GM18498 (cell line): ENCODE data around the gene APC2.
"Not testable (repeated sequence)": the region's sequence is repeated elsewhere in the genome, so short reads cannot be mapped to it uniquely, and the experiment has no call there.

ENCODE experiments used
- ATAC-seq: cut with Tn5 transposase; IDR thresholded peaks from one replicate; pipeline ENCODE4 v1.9.1; 2021; ENCODE audit warnings: mild to moderate bottlenecking, moderate library complexity; ENCODE audit not compliant: unreplicated experiment

APC2 gene

DNA sequence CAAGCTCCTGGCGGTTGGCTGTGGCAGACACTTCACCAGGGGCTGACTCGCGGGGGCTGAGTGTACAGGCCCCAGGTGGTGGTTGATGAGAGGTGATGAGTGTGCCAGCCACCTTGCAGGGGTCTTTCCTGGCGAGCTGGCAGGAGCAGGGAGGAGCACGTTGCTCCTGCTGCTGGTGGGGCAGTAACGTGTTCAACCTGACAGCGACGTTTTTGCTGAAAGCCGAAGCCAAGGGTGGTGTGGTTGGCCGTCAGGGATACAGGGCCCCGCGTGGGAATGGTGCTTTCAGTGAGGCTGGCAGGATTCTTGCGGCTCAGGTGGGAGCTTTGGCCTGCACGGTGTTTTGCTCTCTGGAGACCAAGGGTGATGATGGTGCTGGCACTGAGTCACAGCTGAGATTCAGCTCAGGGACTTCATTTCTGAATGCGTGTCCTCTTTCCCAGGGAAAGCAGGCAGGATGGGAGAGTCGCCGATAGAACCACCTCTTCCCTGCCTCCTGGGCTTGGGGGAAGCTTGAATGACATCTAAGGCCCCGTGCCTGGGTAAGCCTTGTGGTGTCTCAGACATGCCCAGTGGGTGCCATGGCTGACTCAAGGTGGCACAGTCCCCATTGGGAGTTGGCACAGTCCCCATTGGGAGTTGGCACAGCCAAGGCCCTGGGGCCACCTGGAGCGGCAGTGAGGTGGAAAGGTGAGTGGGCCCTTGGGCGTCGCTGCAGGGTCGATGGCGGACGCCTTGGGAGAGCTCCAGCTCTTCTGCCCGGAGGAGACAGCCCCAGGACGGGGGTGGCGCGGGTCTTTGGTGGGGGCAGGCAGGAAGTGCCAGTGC is 33.7 kb upstream of the APC2 start:
- no peak for ATAC-seq

DNA sequence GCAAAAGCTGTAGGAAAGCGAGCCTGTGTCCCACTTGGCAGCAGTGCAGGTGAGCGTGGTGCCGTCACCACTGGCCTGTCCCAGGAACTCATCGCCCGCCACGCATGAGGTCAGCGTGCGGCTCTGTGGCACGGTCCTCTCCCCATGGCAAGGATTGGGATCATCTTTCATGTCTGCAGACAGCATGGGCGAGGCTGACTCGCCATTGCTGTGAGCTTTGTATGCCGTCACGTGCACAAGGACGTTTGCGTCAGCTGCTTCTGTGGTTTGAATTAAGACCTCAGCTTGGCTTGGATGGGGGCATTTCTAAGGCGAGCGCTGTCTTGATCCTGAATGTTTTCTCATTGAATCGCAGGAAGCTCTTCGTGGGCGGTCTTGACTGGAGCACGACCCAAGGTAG is 32.8 kb upstream of the APC2 start:
- no peak for ATAC-seq

DNA sequence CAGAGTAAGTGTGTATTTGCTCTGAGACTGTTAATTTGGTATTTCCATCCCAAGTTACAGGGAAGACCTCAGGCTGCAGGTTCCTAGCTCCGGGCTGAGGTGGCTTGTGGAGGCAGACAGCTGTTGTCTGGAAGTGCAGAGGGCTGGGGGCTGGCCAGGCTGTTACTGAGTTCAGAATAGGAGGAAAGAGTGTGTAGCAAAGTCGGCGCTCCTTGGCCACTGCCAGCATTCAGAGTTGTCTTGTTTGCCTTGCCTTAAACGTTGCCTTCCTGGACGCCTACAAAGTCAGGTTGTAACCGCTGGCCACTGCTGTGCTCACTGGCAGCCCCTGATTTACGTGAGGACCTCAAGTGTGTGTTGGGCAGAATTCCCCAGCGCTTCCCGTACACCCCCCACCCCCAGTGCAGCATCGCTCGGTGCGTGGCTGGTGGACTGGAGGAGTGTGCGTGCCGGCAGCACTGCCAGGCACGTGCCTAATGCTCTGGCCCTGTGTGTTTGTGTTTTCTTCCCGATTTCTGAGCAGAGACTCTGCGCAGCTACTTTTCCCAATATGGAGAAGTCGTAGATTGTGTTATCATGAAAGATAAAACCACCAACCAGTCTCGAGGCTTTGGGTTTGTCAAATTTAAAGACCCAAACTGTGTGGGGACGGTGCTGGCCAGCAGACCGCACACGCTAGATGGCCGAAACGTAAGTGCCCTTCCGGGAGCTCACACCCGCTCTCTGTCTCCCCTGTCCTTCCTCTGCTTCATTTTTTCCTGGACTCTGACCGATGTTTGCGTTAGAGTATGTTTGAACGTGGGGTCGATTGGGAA is 32.0 kb upstream of the APC2 start:
- ATAC-seq = no peak

DNA sequence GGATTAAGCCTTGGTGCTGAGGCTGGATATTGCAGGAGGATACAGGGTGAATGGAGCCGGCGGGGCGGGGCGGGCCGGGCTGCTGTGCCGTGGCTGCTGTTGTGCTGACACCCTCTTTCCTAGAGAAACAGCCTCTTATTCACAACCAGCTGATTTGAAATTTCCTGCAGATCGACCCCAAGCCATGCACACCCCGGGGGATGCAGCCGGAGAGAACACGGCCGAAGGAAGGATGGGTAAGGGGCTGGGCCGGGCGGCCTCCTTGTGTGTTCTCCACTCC is 31.5 kb upstream of the APC2 start:
- no peak for ATAC-seq

DNA sequence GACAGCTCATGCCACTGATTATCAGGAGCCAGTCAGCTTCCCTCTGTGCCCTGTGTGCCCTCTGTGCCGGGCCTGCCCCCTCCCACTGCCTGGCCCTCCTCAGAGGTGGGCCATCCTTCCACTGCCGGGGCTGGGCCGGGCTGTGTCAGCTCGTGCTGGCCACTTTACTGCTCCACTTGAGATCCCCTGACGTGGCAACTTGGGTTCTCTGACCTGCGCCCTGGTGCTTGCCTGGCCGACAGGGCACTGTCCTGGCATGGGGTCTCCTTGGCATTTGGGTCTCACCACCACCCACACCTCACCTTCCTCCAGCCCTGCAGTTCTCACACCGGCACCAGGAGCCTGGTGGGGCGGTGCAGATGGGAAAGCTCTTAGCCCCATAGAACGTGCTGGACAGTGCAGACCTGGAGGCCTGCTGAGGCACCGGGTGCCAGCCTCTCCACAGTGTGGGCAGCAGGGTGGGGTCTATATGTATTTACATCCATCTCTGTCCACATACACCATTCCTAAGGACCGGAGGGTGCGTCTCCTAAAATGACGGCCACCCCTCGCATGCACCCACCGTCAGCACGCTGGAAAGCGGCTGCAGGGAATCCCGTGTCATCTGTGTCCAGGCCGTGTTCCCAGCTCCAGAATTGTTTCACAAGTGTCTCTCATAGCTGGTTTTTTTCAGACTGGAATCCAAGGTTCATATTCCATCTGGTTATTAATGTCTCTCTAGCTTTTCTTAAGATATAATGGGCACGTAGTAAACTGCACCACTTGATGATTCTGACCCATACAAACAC is 30.8 kb upstream of the APC2 start:
- ATAC-seq = no peak

DNA sequence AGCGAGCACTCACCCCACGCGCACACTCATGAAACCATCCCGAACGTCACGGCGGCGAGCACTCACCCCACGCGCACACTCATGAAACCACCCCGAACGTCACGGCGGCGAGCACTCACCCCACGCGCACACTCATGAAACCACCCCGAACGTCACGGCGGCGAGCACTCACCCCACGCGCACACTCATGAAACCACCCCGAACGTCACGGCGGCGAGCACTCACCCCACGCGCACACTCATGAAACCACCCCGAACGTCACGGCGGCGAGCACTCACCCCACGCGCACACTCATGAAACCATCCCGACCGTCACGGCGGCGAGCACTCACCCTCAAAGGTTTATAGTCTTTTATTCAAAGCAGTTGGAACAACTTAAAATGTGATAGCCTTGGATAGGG is 29.8 kb upstream of the APC2 start:
- ATAC-seq = not testable (repeated sequence)

DNA sequence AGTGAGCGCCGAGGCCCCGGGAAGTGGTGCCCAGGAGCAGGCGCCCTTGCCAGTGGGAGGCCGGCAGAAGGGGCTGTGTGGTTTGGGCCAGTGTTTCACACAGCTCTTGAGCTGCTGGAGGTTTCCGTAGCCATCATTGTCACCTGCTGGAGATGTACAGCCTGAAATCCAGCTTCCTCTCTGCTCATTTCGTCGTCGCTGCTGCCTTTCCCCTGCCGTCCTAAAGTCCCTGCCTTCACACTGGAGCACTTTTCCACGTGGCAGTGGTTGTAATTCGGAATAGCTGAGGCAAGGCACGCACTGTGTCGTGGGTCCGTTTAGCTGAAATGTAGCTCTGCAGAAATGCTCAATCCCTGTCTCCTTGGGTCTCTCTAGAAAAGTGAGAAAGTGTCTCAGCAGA is 29.3 kb upstream of the APC2 start:
- ATAC-seq = no peak

DNA sequence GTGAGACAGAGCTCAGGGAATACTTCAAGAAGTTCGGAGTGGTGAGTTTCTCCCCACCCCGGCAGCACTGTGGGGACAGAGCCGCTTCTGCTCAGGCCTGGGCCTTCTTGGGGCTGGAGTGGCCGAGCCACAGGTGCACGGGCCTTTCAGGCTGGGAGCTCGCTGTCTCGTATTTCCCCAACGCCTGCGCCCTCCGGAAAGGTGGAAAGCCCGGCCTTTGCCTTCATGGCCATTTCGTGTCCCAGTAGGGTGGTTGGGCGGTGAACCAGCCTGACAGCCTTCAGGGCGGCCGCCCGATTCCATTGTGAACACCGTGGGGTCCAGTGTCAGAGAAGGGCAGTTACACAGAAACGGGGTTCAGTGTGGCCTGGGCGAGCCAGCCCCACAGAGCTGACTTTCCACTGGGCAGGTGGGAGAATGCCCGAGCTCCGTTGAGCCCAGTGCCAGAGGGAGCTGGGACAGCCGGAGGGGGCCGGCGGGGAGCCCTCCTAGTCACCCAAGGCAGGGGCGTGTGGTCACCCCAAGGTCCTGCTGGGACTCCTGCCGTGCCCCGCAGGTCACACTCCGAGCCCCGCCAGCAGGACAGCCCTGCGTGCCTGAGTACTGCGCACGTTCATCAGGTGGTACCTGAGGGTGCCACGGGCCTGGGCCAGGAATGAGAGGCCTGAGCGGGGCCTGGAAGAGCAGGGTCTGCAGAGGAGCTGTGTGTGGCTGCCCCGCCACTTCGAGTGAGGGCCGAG is 28.5 kb upstream of the APC2 start:
- no peak for ATAC-seq

DNA sequence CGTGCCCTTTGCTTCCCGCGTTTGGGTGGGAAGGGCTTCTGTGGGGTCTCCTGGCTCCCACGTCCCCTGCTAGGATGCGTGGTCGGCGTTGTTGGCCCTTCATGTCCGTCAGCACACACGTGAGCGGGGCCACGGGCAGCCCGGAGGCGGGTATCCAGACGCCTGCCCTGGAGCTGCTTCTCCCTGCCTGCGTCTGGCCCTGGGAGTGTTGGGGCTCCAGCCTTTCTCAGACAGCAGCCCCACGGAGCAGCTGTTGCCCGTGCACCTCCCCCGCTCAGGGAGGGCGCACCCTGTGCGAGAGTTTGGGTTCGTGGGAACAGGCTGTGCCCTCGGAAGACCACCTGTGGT is 28.0 kb upstream of the APC2 start:
- no peak for ATAC-seq

DNA sequence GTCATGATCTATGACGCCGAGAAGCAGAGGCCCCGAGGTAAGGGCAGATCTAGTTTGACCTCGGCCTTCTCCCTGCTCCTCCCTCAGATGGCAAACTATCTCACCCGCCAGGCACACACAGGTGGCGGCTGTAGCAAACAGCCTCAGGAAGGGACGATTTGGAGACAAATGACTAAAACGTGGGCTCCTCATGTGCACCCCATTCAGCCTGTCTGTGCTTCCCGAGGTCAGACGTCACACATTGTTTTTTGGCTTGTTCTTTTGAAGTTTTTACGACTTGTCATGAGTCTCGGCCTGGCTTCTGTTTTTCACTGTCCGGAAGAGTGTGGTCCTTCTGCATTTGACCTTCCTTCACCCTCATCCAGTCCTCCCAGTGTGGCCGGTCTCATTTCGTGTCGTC is 27.6 kb upstream of the APC2 start:
- ATAC-seq = no peak

DNA sequence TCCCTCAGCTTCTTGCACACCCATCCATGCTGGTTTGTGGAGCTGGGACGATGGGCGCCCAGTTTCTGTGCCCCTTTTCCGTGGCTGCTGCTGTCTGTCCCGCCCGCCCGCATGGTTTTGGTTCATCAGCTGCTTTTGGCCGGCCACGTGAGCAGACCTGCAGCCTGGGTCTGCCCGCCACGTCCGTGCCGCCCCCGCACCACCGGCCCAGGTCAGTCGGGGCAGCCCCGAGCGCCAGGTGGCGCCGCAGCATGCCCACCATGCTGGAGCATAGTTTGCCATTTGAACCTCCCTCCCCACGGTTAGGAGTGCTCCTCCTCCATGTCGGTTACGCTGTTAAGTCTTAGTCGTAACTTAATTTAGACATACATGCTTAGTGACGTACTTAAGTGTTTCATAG is 27.0 kb upstream of the APC2 start:
- ATAC-seq = no peak

DNA sequence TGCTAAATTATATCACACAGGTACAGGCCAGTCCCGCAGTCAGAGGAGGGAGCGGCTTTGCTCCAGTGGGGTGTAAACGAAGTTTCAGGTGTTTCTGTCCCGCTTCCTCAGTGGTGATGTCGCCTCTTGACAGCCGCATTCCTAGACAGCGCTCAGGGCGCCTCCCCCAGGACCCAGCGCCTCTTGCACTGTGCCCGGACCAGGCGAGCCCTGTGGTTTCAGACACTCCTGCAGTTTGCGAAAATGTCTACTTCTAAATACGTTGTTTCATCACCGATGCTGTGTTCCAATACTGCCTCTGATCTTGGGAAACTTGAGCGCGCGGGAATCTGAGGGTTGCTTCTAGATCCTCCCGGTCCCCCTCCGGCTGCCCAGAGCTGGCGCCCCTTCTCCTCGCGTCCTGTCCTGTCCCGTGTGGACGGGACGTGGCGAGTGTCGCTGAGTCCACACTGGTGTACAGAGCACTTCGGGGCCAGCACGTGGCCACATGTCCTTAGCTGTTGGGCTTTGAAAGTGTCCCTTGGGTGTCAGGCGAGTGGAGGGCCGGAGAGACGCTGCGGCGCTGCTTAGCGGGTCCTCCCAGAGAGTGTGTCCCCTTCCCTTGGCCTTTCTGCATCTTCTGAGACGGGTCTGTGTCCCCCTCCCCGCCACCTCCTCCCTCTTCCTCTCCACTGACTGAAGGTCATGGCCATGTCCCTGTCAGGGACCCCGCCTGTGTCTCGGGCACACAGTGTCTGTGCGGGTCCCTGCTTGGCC is 26.3 kb upstream of the APC2 start:
- ATAC-seq = no peak

DNA sequence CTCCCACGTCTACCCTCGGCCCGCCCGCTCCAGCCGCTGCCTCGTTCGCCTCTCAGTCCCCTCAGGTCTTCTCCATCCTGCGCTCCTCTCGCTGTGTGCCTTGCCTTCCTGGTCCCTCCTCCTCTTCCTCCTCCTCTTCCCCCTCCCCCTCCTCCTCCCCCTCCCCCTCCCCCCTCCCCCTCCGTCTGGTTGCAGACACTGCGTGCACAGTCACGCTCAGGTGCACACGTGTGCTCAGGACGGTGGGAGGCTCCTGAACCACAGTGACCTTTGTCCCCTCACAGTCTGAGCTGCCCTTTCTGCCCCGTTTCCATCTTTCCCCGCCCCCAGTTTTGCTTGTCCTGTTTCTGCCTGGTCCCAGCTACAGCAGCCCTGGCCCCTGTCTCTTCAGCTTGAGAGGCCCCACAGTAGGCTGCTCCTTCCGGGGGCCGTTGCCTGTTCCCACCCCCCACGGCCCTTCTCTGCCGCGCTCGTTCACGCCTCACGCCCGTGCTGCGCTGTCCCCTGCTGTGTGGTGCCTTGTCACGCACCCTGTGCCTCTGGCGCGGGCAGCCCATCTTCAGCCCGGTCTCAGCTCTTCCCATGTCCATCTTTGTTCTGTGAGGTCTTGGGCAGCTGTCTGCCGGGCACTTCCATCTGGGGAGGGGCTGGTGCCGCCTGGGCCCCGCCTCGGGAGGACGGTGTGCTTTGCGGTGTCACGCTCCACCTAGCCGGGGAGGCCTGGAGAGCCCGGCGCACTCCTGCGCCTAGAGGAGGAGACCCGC is 25.5 kb upstream of the APC2 start:
- ATAC-seq = no peak

DNA sequence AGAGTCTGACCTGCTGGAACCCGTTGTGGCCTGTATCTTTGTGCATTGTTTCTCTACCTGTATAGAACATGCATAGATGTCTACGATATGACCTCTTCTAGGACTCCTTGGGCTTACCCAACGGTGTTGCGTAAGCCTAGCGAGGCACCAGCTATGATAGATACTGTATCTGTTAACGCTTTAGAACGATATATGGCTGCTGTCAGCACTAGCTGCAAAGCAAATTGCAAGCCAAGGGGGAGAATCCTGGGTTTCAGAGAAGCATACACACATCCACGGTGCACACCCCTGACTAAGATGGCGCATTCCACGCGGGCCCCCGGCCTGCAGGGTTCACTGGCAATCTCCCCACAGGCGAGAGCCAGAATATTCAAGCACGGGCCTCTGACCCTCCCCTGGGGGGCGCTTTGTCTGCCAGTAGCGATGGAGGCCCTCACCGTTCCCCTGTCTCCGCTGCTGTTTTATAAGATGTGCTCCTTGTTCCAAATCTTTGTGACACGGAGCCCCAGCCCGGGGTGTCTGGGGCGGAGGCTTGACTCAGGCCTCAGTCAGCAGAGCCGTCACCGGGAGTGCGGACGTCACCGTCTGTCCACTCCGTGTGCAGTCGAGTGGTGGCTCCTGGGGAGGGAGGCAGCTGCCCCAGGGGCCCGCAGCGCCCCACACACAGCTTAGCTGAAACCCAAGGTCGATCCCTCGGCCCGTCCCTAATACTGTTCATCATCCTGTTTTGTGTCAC is 24.7 kb upstream of the APC2 start:
- no peak for ATAC-seq

DNA sequence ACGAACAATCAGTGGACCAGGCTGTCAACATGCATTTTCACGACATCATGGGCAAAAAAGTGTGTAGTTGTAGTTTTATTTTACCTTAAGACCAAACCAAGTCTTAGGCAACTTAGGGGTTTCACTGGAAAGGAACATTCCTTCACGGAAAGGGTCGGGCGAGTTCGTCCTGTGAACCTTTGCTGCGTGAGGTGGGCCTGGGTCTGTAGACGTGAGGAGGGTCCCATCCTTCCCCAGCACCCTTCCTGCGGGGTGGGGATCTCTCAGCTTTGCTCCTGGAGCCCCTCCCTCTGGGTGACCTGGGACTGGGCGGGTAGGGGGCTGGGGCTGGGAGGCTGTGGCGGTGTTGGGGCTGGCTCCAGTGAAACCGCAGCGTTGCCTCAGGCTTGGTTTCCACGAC is 24.0 kb upstream of the APC2 start:
- ATAC-seq = no peak

DNA sequence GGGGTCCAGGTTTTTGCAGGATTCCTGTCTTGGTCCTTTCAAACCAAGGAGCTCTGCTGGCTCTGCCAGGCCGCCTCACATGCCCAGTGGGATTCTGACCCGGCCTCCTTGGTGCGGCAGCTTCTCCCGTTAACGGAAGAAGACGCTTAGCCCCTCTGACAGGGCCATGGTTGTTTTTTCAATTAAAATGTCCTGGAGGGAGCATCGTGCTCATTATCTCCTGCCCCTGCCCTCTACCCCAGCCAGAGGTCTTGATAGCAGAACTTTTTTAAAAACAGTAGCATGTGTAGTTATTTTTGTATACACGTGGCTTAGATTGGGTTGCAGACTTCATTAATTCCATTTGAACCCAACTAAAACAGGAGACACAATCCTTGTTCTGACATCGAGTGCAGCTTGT is 23.2 kb upstream of the APC2 start:
- no peak for ATAC-seq

DNA sequence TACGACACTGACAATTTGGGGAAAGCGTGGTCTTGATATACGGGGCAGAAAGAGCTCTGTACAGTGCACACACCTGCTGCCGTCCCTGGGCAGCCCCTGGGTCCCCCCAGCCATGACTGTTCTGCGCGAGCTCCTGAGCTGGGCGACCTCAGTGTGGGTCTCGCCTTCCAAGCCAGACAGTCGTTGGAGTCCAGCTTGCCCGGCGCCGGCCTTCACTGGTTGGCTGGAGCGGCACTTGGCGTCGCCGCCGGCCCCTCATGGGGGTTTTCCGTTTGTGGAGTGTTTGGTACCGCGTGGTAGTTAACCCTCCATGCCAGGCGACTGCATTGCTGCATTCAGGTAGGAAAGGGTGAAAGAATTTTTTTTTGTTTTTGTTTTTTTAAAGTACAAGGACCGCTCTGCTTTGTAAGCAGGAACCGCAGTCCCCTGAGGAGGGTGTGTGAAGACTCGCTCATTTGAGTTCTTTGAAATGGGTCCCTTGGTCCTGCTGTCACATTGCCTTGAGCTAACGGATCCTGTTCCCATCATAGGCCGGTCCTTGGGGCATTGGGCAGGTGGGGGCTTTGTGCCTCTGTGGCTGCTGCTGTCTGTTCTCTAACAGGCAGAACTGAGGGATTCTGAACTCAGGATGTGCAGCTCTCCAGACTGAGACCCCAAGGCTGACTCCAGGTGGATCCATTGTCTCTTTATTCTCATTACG is 22.6 kb upstream of the APC2 start:
- ATAC-seq = no peak

DNA sequence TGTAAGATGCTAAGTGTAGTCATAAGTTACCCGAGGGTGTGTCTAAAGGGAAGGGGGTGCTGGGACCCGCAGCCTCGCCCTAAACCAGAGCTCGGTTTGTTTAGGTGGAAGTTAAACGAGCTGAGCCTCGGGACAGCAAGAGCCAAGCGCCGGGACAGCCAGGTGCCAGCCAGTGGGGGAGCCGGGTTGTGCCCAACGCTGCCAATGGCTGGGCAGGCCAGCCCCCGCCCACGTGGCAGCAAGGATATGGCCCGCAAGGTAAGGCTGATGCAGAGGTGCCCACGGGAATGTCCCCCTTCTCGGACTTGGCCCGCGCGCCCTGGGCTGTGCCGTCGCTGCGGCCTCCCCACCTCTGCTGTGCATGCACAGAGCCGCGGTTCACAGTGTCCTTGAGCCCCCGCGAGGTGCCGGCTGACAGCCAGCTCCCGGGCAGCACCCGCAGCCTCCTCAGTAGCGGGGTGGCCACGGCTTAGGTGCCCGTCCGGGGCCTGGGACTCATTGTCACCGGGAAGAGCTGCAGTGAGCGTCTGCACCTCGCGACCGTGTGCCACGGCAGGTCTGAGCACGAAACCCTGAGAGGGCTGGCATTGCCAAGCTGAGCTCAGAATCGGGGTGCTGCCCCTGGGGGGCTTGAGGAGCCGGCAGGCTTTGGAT is 21.1 kb upstream of the APC2 start:
- no peak for ATAC-seq
